LNCAP (cell line): ENCODE data around the gene ZNF750.

Experiments used
- TF ChIP-seq, protein P1 (sequence below): fragments of 450-650 bp; IDR thresholded peaks from 2 replicates; pipeline ENCODE4 v1.5.1; 2017; ENCODE audit warnings: mild to moderate bottlenecking

ZNF750 gene

DNA sequence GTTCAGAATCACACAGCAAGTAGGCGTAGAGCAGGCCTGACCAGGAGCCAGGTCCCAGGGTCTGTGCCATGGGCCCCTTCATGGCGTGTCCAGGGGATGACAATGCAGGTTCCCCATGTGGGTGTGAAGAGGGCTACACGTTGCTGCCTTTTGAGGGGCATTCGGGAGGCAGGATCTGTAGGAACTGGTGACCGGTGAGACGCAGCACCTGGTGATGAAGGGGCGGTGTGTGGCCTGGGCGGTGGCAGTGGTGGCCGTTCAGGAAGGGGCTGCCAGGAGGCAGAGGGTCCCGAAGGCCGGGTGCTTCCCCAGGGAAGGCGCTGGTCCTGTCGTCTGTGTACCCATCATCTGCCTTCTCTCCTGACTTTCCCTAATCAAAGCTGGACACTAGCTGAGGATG is 34.6 kb downstream of the ZNF750 start:
- TF ChIP-seq, protein P1, sequence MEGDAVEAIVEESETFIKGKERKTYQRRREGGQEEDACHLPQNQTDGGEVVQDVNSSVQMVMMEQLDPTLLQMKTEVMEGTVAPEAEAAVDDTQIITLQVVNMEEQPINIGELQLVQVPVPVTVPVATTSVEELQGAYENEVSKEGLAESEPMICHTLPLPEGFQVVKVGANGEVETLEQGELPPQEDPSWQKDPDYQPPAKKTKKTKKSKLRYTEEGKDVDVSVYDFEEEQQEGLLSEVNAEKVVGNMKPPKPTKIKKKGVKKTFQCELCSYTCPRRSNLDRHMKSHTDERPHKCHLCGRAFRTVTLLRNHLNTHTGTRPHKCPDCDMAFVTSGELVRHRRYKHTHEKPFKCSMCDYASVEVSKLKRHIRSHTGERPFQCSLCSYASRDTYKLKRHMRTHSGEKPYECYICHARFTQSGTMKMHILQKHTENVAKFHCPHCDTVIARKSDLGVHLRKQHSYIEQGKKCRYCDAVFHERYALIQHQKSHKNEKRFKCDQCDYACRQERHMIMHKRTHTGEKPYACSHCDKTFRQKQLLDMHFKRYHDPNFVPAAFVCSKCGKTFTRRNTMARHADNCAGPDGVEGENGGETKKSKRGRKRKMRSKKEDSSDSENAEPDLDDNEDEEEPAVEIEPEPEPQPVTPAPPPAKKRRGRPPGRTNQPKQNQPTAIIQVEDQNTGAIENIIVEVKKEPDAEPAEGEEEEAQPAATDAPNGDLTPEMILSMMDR = no peak

DNA sequence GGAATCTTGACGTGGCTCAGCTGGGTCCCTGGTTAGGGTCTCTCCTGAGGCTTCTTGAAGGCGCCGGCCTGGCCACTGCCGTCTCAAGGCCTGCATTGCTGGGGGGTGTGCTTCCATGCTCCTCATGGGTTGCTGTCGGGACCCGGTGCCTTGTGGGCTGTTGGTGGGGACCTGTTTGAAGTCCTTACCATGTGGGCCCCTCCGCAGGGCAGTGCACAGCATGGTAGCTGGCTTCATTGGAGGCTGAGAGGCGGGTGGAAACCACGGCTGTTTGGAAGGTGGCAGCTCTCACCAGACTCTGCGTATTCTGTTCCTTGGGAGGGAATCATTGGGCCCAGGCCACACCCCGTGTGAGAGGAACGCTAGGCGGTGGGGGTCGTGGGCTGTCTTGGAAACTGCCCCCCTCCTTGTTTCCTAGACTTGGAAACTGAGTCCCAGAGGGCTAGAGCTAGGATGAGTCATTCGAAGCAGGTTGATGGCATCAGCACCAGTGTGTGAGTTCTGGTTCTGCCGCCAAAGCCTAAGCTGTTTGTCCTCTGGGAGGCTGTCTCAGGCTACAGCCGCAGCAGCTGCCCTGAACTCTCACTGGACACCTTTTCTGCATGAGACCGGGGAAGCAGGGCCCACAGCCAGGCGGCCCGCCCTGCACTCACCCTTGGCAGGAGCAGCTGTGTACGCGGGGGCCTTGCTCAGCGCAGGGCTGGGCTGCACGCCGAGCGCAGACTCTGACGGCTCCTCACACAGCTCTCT is 35.2 kb downstream of the ZNF750 start:
- TF ChIP-seq, protein P1 = no peak

DNA sequence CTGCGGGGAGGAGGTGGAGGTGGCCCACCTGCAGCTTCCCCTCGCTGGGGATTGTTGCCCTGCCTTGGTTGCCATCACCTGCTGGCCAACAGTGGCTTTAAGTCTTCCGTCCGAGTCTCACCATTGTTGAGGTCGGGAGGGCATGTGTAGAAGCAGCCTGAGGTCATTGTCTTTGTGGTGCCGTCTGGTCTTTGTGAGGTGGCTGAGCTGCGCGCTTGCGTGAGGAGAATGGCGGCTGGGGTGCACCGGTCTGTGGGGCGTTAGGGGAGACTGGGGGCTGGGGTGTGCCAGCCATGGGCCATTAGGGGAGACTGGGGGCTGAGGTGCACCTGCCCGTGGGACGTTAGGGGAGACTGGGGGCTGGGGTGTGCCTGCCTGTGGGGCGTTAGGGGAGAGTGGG is 36.2 kb downstream of the ZNF750 start:
- TF ChIP-seq, protein P1 = no peak

DNA sequence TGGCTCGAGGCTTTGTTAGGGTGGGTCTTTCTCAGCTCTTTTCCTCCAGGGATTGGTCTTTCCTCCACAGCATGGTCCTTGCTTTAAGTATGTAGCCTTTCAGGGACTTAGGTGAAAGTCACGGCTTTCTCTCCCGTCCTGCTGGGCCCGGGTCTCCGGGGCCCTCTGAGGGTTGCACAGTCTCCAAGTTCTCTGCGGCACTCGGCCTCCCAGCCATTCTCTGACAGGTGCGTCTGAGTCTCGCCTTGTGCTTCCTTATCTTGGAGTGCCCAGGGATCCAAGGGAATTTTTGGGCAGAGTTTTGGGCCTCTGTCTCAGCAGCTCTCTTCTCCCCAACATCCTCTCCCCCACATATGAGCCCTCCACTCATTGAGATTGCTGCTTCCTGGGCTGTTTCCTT is 36.6 kb downstream of the ZNF750 start:
- TF ChIP-seq, protein P1 = no peak

DNA sequence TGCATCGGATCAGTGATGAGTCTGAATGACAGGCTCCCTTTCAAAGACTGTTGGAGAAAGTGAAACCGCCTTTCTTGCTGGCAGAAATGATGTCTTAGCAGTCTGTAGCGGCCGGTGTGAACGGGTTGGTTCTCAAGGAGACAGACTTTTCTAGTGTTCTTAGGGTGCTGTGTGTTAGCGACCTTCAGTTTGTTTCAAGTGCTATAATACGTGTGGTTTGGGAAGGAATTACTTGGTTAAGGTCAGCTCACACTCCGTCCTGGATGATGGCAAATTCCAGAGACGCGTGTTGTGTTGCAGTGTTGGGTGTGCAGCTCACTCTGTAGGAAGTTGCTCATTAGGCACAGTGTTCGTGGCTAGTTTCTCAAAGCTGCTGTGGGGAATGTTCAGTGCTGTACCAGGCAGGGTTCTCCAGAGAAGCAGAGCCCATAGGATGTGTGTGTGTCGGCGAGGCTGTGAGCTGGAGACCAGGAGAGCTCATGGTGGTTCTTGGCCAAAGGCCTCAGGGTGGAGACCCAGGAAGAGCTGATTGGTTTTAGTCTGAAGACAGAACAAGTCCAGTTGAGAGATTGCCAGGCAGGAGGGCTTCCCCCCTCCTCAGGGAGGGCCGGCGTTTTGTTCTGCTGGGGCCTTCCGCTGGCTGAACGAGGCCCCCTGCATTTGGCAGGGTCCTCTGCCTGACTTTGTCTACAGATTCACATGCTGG is 37.6 kb downstream of the ZNF750 start:
- TF ChIP-seq, protein P1 = no peak

DNA sequence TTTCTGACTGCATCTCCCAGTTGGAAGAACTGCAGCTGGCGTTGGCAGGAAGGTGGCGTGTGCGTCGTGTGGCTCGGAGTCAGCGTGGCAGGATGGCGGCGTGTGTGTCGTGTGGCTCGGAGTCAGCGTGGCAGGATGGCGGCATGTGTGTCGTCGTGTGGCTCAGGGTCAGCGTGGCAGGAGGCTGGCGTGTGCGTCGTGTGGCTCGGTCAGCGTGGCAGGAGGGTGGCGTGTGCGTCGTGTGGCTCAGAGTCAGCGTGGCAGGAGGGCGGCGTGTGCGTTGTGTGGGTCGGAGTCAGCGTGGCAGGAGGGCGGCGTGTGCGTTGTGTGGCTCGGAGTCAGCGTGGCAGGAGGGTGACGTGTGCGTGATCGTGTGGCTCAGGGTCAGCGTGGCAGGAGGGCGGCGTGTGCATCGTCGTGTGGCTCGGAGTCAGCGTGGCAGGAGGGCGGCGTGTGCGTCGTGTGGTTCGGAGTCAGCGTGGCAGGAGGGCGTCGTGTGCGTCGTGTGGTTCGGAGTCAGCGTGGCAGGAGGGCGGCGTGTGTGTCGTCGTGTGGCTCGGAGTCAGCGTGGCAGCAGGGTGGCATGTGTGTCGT is 38.3 kb downstream of the ZNF750 start:
- TF ChIP-seq, protein P1 = no peak

DNA sequence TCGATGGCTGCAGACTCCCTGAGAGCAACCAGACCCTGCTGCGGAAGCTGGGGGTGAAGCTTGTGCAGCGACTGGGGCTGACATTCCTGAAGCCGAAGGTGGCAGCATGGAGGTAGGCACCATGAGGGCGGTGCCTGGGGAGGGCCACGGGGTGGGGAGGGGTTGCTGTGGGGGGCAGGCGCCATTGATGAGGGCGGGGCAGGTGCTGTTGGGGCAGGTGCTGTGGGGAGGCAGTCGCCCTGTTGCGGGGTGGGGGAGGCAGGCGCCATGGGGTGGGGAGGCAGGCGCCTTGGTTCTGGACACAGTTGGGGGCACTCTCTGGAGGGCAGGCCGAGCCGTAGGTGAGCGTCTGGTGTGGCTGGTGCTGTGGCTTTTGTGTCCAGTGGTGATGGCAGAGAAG is 38.9 kb downstream of the ZNF750 start:
- TF ChIP-seq, protein P1 = no peak
